Measurements from ENCODE around the gene ECI1. TPM values are rescaled to one million over a fixed set of nuclear protein-coding genes. Genes with fewer than 3 reads are reported as not detected.

ECI1 gene
- total RNA-seq, 2 donors from 2014 or later = 48.5 to 87.0 TPM

- Histone ChIP-seq H3K27me3 (replicated peaks; ENCODE audit: insufficient read depth) (no peaks in the 10 kb centered on the region), H3K36me3 (no peaks in the 10 kb centered on the region), H3K27ac (no peak overlapping the region), H3K4me3 (no peak overlapping the region), H3K9me3 (no peaks in the 10 kb centered on the region), H3K4me1 (replicated peaks) (no peaks in the 10 kb centered on the region)
- no peak for DNase-seq (ENCODE audit: low spot score)
- TF ChIP-seq POLR2A (IDR thresholded peaks at IDR 0.05) (no peak), POLR2AphosphoS5 (IDR thresholded peaks at IDR 0.05) (no peak), CTCF (IDR thresholded peaks at IDR 0.05) (no peak)
- 77% methylated on average over 24 of the region's 24 CpGs for WGBS
- intact Hi-C loops (cut with DNase I) = no loop called here
These were observed 29.7 kb upstream of the ECI1 start for GRCh38 chr16:2280981-2281542.

GRCh38 chr16:2280461-2280860, 29.1 kb upstream of the ECI1 start:
- no peak for DNase-seq (ENCODE audit: low spot score)
- Histone ChIP-seq H3K9me3 (no peaks in the 10 kb centered on the region), H3K27me3 (replicated peaks; ENCODE audit: insufficient read depth) (no peaks in the 10 kb centered on the region), H3K4me1 (replicated peaks) (no peaks in the 10 kb centered on the region), H3K4me3 (no peak overlapping the region), H3K36me3 (no peaks in the 10 kb centered on the region), H3K27ac (no peak overlapping the region)
- 87% methylated on average over 8 of the region's 8 CpGs for WGBS
- intact Hi-C loops (cut with DNase I) = no loop called here
- TF ChIP-seq CTCF (IDR thresholded peaks at IDR 0.05) (no peak), POLR2AphosphoS5 (IDR thresholded peaks at IDR 0.05) (no peak), POLR2A (IDR thresholded peaks at IDR 0.05) (no peak)

GRCh38 chr16:2278956-2279800, 27.8 kb upstream of the ECI1 start:
- intact Hi-C loops (cut with DNase I) = no loop called here
- Histone ChIP-seq H3K27me3 (replicated peaks; ENCODE audit: insufficient read depth) (no peaks in the 10 kb centered on the region), H3K36me3 (no peaks in the 10 kb centered on the region), H3K9me3 (no peaks in the 10 kb centered on the region), H3K27ac (no peak overlapping the region), H3K4me1 (replicated peaks) (no peaks in the 10 kb centered on the region), H3K4me3 (no peak overlapping the region)
- TF ChIP-seq POLR2A (IDR thresholded peaks at IDR 0.05) = no peak
- no peak for TF ChIP-seq CTCF (IDR thresholded peaks at IDR 0.05)
- no peak for TF ChIP-seq POLR2AphosphoS5 (IDR thresholded peaks at IDR 0.05)
- DNase-seq (ENCODE audit: low spot score) = no peak
- 89% methylated on average over 26 of the region's 26 CpGs for WGBS

GRCh38 chr16:2278272-2278608, 26.9 kb upstream of the ECI1 start:
- Histone ChIP-seq H3K36me3 (no peaks in the 10 kb centered on the region), H3K9me3 (no peaks in the 10 kb centered on the region), H3K4me1 (replicated peaks) (no peaks in the 10 kb centered on the region), H3K27me3 (replicated peaks; ENCODE audit: insufficient read depth) (no peaks in the 10 kb centered on the region), H3K4me3 (no peak overlapping the region), H3K27ac (no peak overlapping the region)
- DNase-seq (ENCODE audit: low spot score) = no peak
- TF ChIP-seq CTCF (IDR thresholded peaks at IDR 0.05) (no peak), POLR2A (IDR thresholded peaks at IDR 0.05) (no peak), POLR2AphosphoS5 (IDR thresholded peaks at IDR 0.05) (no peak)
- WGBS = 82% methylated on average over 14 of the region's 14 CpGs
- intact Hi-C loops (cut with DNase I) = no loop called here
